ENCODE measurements around the gene CSF1R. TPM values are rescaled to one million over a fixed set of nuclear protein-coding genes. Genes with fewer than 3 reads are reported as not detected.

CSF1R gene
- total and polyA plus RNA-seq, 2 donors (not counting 3 experiments of a cell fraction or from before 2014, with no cell fraction given) = not detected

- POLR2A ChIA-PET = no interaction called here
Measured at GRCh38 chr5:150016537-150016936, 69.8 kb downstream of the CSF1R start.

More at GRCh38 chr5:150016537-150016936, 69.8 kb downstream of the CSF1R start:
- no peak overlapping the region for H3K27ac ChIP-seq (ENCODE audit: insufficient read depth, low read depth, low read length)
- peaks cover 34% of the 10 kb centered on the region for H3K4me1 ChIP-seq (ENCODE audit: control insufficient read depth, extremely low read depth, insufficient read depth, low read length)
- dilution Hi-C loops (cut with MboI; ENCODE audit: extremely low pct_ligation_motif_present, low sequenced_read_pairs) = no loop called here
- no peak overlapping the region for H2AFZ ChIP-seq (ENCODE audit: low read depth, low read length)
- TF ChIP-seq CTCF (IDR thresholded peaks at IDR 0.05; ENCODE audit: extremely low read depth in 1 of 2, insufficient read depth in 1 of 2, low read depth in 1 of 2, low read length in 2 of 2) (no peak), JUN (IDR thresholded peaks at IDR 0.05; ENCODE audit: borderline replicate concordance, insufficient read depth, insufficient read length, low read depth) (no peak), MAX (IDR thresholded peaks at IDR 0.05; ENCODE audit: insufficient read depth, insufficient read length) (no peak)
- CTCF ChIA-PET = interaction anchor here (0.8 to 2.5 kb wide), 5 partner anchors 9 to 57 kb away, joined by 3 to 12 read pairs (median 3); no protein-coding TSS in a partner anchor
- intact Hi-C loops (cut with micrococcal nuclease) = no loop called here
- no peak overlapping the region for H3K9ac ChIP-seq (replicated peaks; ENCODE audit: extremely low read depth, insufficient read depth, low read length)
- DNase-seq (ENCODE audit: low read depth, low spot score) (no peak), FAIRE-seq (no peak)
- H4K20me1 ChIP-seq (replicated peaks; ENCODE audit: control insufficient read depth, extremely low read depth, insufficient read depth, low read length) = no peaks in the 10 kb centered on the region
- H3K79me2 ChIP-seq (ENCODE audit: control insufficient read depth, insufficient read depth, low read length) = peaks cover 4% of the 10 kb centered on the region
- peak overlapping the region; percentile 14 for H3K4me2 ChIP-seq (ENCODE audit: insufficient read depth, low read length)
- H3K36me3 ChIP-seq (ENCODE audit: control insufficient read depth in 2 of 2, extremely low read depth in 1 of 2, insufficient read depth in 2 of 2, low read length in 2 of 2) = peaks cover 18 to 20% of the 10 kb centered on the region in 2 experiments
- no peaks in the 10 kb centered on the region for H3K27me3 ChIP-seq (ENCODE audit: control insufficient read depth in 2 of 2, insufficient read depth in 2 of 2, low read length in 2 of 2)
- no TSS peak for BruUV-seq (replicated peaks)
- H3K9me3 ChIP-seq (replicated peaks; ENCODE audit: control insufficient read depth, insufficient read depth, low read length) = no peaks in the 10 kb centered on the region
- H3K9me1 ChIP-seq (replicated peaks; ENCODE audit: control insufficient read depth, extremely low read depth, insufficient read depth, low read length) = no peaks in the 10 kb centered on the region
- H3K4me3 ChIP-seq (replicated peaks in 1 of 3; ENCODE audit: insufficient read depth in 1 of 3, low read depth in 1 of 3, low read length in 3 of 3) = no peak overlapping the region
